Fibroblast of pulmonary artery (primary cell): ENCODE results near the gene SAPCD2.

Experiments
- DNase-seq: peaks from one replicate; pipeline ENCODE4 v3.0.0-alpha.2; 2010; ENCODE audit warnings: low read depth
- H3K4me3 ChIP-seq: replicated peaks from 2 replicates; pipeline ENCODE4 v1.5.1; 2011; ENCODE audit warnings: low read depth, mild to moderate bottlenecking, control low read depth, low read length, moderate library complexity
- CTCF ChIP-seq: IDR thresholded peaks from 2 replicates; pipeline ENCODE4 v1.5.1; 2011; ENCODE audit warnings: mild to moderate bottlenecking, control low read depth, low read length, inconsistent platforms; ENCODE audit errors: missing control alignments

SAPCD2 gene

GRCh38 chr9:137052998-137053943, 17.1 kb downstream of the SAPCD2 start:
- no peak for TF ChIP-seq CTCF
- H3K4me3 ChIP-seq, result no peak overlapping the region

GRCh38 chr9:137052293-137052692, 18.1 kb downstream of the SAPCD2 start:
- no peak for DNase-seq
- TF ChIP-seq CTCF, result no peak
- no peak overlapping the region for H3K4me3 ChIP-seq

More at GRCh38 chr9:137052998-137053943, 17.1 kb downstream of the SAPCD2 start:
- DNase-seq, result no peak

- no peak for TF ChIP-seq CTCF
- H3K4me3 ChIP-seq, result no peak overlapping the region
- DNase-seq, result no peak
Measured at GRCh38 chr9:137051145-137051724, 19.1 kb downstream of the SAPCD2 start.

- no peak for DNase-seq
- H3K4me3 ChIP-seq, result no peak overlapping the region
- no peak for TF ChIP-seq CTCF
Measured at GRCh38 chr9:137050570-137050969, 19.8 kb downstream of the SAPCD2 start.

GRCh38 chr9:137049544-137050449, 20.6 kb downstream of the SAPCD2 start:
- H3K4me3 ChIP-seq, result no peak overlapping the region
- peak; percentile 51 for TF ChIP-seq CTCF
- DNase-seq, result peak; percentile 52

GRCh38 chr9:137048655-137049543, 21.5 kb downstream of the SAPCD2 start:
- DNase-seq, result no peak
- no peak for TF ChIP-seq CTCF
- H3K4me3 ChIP-seq, result no peak overlapping the region
